DOHH2 (cell line): ENCODE measurements around the gene TEKT5.

Experiments
- H3F3A ChIP-seq: fragments of 200-600 bp; sonication (generic), shearing (Covaris generic); 2 replicates; pipeline ENCODE4 v1.6.0; 2016; ENCODE audit warnings: antibody characterized with exemption, mild to moderate bottlenecking; ENCODE audit not compliant: control insufficient read depth, insufficient read depth
- H3K27ac ChIP-seq: fragments of 200-600 bp; sonication (generic); 2 replicates; pipeline ENCODE4 v1.5.1; 2014; ENCODE audit warnings: low read depth, mild to moderate bottlenecking, low read length, moderate library complexity
- H3K27me3 ChIP-seq: fragments of 200-600 bp; sonication (generic); 2 replicates; pipeline ENCODE4 v1.6.1; 2014; ENCODE audit warnings: mild to moderate bottlenecking, low read length, mixed read lengths; ENCODE audit not compliant: control insufficient read depth
- H3K36me3 ChIP-seq: fragments of 200-600 bp; sonication (generic); 2 replicates; pipeline ENCODE4 v1.6.1; 2014; ENCODE audit warnings: mild to moderate bottlenecking, low read length, moderate library complexity, mixed read lengths; ENCODE audit not compliant: control insufficient read depth
- H3K4me1 ChIP-seq: fragments of 200-600 bp; sonication (generic); 2 replicates; pipeline ENCODE4 v1.6.1; 2014; ENCODE audit warnings: mild to moderate bottlenecking, low read length, mixed read lengths; ENCODE audit not compliant: control insufficient read depth
- H3K4me2 ChIP-seq: fragments of 200-600 bp; sonication (generic); 2 replicates; pipeline ENCODE4 v1.6.0; 2014; ENCODE audit warnings: mild to moderate bottlenecking, low read length, moderate library complexity
- H3K4me3 ChIP-seq: fragments of 200-600 bp; sonication (generic); 2 replicates; pipeline ENCODE4 v1.5.1; 2014; ENCODE audit warnings: mild to moderate bottlenecking, low read length, mixed read lengths
- H3K79me2 ChIP-seq: fragments of 200-600 bp; sonication (generic); 2 replicates; pipeline ENCODE4 v1.6.1; 2014; ENCODE audit warnings: mild to moderate bottlenecking, low read length, mixed read lengths; ENCODE audit not compliant: control insufficient read depth
- H3K9me2 ChIP-seq: fragments of 200-600 bp; sonication (generic); replicated peaks from 2 replicates; pipeline ENCODE4 v1.6.1; 2014; ENCODE audit warnings: mild to moderate bottlenecking, low read length, mixed read lengths; ENCODE audit not compliant: control insufficient read depth
- H3K9me3 ChIP-seq: fragments of 200-600 bp; sonication (generic); 2 replicates; pipeline ENCODE4 v1.6.1; 2014; ENCODE audit warnings: antibody characterized with exemption, low read length, mixed read lengths; ENCODE audit not compliant: control insufficient read depth, insufficient read depth
- H4K20me1 ChIP-seq: fragments of 200-600 bp; sonication (generic); 2 replicates; pipeline ENCODE4 v1.6.0; 2014; ENCODE audit warnings: low read depth, mild to moderate bottlenecking, antibody characterized with exemption, low read length, moderate library complexity; ENCODE audit not compliant: control insufficient read depth, insufficient read depth
- EZH2phosphoT487 ChIP-seq: fragments of 200-600 bp; sonication (generic); IDR thresholded peaks from 2 replicates; pipeline ENCODE4 v1.6.1; 2017; ENCODE audit warnings: borderline replicate concordance, mild to moderate bottlenecking, antibody characterized with exemption, low read length, moderate library complexity, mixed read lengths
- TF ChIP-seq, protein P1 (sequence below): fragments of 200-600 bp; sonication (generic); IDR thresholded peaks from one replicate; pipeline ENCODE4 v1.5.1; 2014; ENCODE audit warnings: antibody characterized with exemption, mild to moderate bottlenecking, low read depth, low read length; ENCODE audit not compliant: poor library complexity, severe bottlenecking

Gene TEKT5

GRCh38 chr16:10610499-10611184, 84.1 kb downstream of the TEKT5 start:
- Histone ChIP-seq H3K4me2 (no peak overlapping the region), H3K9me3 (no peaks in the 10 kb centered on the region), H3K79me2 (no peaks in the 10 kb centered on the region), H4K20me1 (no peaks in the 10 kb centered on the region), H3K27me3 (peaks cover 11% of the 10 kb centered on the region), H3K4me1 (no peaks in the 10 kb centered on the region), H3F3A (no peaks in the 10 kb centered on the region), H3K4me3 (no peak overlapping the region), H3K36me3 (no peaks in the 10 kb centered on the region), H3K9me2 (no peaks in the 10 kb centered on the region), H3K27ac (no peak overlapping the region)
- no peak for TF ChIP-seq EZH2phosphoT487
- TF ChIP-seq, protein P1, sequence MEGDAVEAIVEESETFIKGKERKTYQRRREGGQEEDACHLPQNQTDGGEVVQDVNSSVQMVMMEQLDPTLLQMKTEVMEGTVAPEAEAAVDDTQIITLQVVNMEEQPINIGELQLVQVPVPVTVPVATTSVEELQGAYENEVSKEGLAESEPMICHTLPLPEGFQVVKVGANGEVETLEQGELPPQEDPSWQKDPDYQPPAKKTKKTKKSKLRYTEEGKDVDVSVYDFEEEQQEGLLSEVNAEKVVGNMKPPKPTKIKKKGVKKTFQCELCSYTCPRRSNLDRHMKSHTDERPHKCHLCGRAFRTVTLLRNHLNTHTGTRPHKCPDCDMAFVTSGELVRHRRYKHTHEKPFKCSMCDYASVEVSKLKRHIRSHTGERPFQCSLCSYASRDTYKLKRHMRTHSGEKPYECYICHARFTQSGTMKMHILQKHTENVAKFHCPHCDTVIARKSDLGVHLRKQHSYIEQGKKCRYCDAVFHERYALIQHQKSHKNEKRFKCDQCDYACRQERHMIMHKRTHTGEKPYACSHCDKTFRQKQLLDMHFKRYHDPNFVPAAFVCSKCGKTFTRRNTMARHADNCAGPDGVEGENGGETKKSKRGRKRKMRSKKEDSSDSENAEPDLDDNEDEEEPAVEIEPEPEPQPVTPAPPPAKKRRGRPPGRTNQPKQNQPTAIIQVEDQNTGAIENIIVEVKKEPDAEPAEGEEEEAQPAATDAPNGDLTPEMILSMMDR: no peak

GRCh38 chr16:10609402-10609774, 85.3 kb downstream of the TEKT5 start:
- Histone ChIP-seq H3F3A (no peaks in the 10 kb centered on the region), H3K27me3 (peaks cover 9% of the 10 kb centered on the region)

DNA sequence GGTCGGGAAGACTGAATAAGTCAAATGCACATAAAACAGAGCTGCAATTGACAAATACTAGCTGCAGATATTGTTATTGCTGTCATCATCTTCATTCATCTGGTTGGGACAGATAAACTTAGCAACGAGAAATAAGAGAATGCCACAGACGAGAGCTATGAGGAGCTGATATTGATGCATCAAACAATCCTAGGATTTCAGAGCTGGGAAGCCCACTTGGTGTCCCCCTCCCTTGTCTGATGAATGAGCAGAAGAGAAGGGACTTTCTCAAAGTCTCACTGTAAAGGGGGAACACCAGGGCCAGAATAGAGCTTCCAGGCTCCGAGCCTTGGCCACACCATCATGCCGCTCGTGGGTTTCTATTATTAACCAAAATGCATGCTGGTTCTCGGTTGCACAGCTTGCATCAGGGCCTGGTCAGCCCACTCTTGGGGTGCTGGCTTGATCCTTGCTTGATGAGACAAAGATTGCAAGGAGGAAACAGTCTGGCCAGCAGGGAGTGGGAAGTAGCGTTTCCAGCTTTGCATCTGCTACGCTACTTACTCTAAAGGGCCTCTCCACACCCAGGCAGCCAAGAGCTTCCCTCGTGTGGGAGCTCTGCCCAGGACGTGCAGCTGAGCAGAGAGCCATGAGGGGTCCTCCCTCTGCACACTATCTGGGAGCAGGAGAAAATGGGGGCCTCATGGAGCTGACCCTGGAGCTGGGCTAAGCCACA, 85.9 kb downstream of the TEKT5 start:
- H3F3A ChIP-seq: no peaks in the 10 kb centered on the region
- no peaks in the 10 kb centered on the region for H3K9me3 ChIP-seq
- no peak overlapping the region for H3K27ac ChIP-seq
- H3K9me2 ChIP-seq: no peaks in the 10 kb centered on the region
- no peak overlapping the region for H3K4me2 ChIP-seq
- TF ChIP-seq, protein P1: no peak
- no peak for TF ChIP-seq EZH2phosphoT487
- peaks cover 7% of the 10 kb centered on the region for H3K27me3 ChIP-seq
- no peak overlapping the region for H3K4me3 ChIP-seq
- H3K36me3 ChIP-seq: no peaks in the 10 kb centered on the region
- H3K79me2 ChIP-seq: no peaks in the 10 kb centered on the region
- no peaks in the 10 kb centered on the region for H4K20me1 ChIP-seq
- no peaks in the 10 kb centered on the region for H3K4me1 ChIP-seq

More at GRCh38 chr16:10609402-10609774, 85.3 kb downstream of the TEKT5 start:
- H3K4me1 ChIP-seq: no peaks in the 10 kb centered on the region
- H3K27ac ChIP-seq: no peak overlapping the region
- H3K4me2 ChIP-seq: no peak overlapping the region
- no peak overlapping the region for H3K4me3 ChIP-seq
- H3K79me2 ChIP-seq: no peaks in the 10 kb centered on the region
- H3K36me3 ChIP-seq: no peaks in the 10 kb centered on the region
- H3K9me2 ChIP-seq: no peaks in the 10 kb centered on the region
- TF ChIP-seq, protein P1: no peak
- TF ChIP-seq EZH2phosphoT487: no peak
- no peaks in the 10 kb centered on the region for H4K20me1 ChIP-seq
- no peaks in the 10 kb centered on the region for H3K9me3 ChIP-seq
